ENCODE results near the gene NOL4L. TPM values are rescaled to one million over a fixed set of nuclear protein-coding genes. Genes with fewer than 3 reads are reported as not detected.

NOL4L gene
- total RNA-seq, 1 donor from 2014 or later, result 44.1 TPM

DNA sequence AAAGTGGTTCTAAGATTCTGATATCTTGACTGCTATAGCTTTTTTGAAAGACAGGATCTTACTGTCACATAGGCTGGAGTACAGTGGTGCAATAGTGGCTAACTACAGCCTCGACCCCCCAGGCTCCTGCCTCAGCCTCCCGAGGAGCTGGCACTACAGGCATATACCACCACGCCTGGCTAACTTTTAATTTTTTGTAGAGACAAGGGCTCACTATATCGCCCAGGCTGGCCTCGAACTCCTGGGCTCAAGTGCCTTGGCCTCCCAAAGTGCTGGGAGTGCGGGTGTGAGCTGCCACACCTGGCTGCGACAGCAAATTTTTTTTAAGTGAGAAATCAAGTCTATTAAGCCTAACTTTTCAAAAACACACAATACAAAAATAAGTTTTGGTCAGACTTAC is 106.6 kb downstream of the NOL4L start:
- H3K4me3 ChIP-seq (ENCODE audit: low read depth, low read length), result no peak overlapping the region
- TF ChIP-seq CTCF (conservative IDR thresholded peaks at IDR 0.05; ENCODE audit: low read depth, low read length), result no peak
- DNase-seq (ENCODE audit: low read depth), result no peak

DNA sequence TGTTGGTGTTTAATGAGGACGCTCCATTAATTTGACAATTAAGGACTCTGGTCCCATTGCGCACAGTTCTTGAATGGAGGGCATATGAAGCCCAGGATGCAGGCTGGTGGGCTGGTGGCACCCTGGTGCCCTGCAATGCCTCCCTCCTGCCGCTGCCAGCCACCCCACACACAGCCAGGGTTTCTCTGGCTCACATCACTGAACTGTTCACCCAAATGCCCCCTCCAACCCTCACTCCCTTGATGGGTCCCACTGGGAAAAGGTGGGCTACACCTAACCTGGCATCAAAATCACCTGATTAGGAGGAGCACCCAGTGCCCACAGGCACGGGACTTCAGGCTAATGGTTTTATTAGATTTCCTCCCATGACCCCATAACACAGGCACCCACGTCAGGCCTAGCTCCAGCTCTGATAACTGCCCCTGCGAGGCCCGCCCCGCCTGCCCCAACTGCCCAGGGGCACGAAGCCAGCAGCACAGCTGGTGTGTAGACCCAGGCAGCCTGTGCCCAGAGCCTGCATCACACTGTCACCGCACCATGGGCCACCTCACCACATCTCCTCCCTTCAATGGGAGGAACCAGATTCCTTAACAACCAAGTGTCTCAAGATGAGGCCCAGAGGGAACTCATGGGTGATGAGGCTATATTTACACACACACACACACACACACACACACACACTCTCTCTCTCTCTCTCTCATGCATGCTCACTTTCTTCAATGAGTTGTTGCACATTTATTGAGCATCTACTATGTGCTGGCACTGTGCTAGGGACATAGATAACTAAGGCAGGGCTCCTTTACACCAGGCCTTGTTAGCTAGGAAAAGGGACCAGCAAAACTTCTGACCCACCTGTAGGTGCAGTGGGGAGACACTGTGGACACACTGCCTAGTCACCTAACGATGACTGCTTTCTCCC is 107.3 kb downstream of the NOL4L start:
- H3K4me3 ChIP-seq (ENCODE audit: low read depth, low read length), result no peak overlapping the region
- DNase-seq (ENCODE audit: low read depth), result no peak
- no peak for TF ChIP-seq CTCF (conservative IDR thresholded peaks at IDR 0.05; ENCODE audit: low read depth, low read length)

DNA sequence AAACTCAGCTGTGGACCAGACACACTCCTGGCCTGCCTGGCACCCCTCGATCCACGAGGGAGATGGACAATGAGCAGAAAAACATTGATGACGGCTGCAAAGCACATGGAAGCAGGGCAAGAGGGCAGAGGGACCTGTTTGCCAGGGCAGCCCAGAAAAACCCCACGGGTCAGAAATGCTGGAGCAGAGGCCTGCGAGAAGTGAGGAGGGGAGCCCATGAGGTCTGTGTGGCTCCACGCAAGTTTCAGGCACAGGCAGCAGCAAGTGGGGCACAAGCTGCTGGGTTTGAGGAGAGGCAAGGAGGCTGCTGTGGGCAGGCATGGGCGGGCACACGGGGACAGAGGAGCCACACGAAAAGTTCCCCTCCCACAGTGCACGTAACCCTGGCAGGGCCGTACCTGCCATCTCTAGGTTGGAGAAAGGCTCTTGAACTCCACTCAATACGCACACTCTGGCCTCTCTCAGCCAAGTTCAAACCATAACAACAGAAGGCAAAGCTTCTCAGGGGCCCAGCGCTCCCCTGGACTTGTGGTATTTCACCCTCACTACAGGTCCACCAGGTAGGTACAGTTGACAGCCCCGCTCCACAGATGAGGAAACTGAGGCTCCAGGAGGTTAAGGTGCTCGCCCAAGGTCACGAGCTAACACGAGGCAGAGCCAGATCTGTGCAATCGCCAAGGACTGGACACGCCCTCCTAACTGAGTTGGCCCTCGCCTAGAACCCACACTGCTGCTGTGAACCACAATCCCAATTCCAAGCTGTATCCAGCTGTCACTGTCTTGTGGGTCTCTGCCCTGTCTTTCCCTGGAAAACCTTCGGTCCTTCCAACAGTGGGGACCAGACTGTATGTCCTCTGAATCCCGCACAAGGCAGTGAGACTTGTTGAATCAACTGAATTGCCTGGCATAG is 108.2 kb downstream of the NOL4L start:
- no peak for TF ChIP-seq CTCF (conservative IDR thresholded peaks at IDR 0.05; ENCODE audit: low read depth, low read length)
- H3K4me3 ChIP-seq (ENCODE audit: low read depth, low read length), result no peak overlapping the region
- no peak for DNase-seq (ENCODE audit: low read depth)

DNA sequence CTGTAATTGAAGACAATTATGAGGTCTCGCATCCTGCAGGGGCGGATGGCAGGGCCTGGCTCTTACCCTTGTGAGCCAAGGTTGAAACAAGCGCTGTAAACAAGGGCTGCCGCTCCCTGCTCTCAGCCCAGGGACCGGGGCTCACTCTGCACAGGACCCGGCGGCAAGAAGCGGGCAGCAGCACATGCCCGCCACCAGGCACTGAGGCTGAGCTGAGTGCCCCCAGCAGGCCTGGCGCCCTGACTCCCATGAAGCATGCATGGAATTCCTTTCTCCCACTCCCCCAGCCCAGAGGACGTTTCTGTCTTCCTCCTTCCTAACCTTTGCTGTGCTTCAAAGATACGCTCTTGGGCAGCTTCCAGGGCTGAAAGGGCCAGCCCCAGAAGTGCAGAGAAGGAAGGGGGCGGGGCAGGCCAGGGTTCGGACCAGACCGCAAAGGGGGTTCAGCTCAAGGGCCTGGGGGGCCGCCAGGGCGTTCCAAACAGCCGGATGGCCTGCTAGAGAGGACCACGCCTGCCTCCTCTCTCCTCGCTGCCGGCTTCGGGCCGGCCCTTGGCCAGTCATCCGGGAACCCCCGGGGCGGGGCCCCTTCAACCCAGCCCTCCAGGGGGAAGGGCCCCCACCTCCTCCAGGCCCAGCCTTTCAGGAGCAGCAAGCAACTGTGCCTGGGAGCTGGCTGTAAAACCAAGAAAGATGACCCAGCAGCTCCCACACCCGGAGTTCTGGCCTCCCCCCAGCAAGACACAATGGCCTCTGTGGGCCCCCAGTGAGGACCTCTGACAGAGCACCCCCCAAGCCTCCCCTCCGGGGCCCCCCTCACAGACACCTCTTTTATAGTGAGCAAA is 109.9 kb downstream of the NOL4L start:
- DNase-seq (ENCODE audit: low read depth), result no peak
- H3K4me3 ChIP-seq (ENCODE audit: low read depth, low read length), result peak overlapping the region; percentile 41
- TF ChIP-seq CTCF (conservative IDR thresholded peaks at IDR 0.05; ENCODE audit: low read depth, low read length), result peak; percentile 4

- no peak for TF ChIP-seq CTCF (conservative IDR thresholded peaks at IDR 0.05; ENCODE audit: low read depth, low read length)
- peak overlapping the region; percentile 41 for H3K4me3 ChIP-seq (ENCODE audit: low read depth, low read length)
These were observed 110.5 kb downstream of the NOL4L start for GRCh38 chr20:32474717-32474966.

DNA sequence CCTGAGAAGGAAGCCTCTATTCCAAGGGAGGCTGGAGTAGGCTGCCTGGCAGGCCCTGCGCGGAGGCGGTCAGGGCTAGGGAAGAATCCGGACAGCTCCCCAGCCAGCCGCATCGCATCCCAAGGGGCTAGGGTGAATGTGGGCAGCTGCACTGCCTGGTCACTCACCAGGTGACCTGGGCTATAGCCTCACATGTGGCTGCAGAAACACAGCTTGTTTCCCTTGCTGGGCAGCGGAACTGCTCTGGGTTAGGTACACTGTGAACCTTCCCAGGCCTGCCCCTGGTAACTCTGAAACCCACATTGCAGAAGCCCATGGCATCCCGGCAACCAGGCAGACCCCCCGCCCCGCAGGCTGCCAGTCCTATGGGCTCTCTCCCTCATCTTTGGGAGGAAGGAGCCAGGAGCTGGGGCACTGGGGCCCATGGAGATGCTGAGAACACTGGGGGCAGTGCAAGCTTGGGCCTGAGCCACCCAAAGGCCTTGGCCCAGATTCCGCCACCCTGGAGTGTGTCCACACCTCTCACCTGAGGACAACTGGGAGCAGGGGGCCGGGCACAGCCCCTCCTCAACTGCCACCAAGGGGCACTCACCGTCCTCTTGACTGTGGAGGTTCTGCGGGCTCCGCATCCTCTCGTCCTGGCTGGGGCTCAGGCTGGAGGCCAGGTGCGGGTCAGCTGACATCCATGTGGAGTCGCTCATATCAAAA is 111.0 kb downstream of the NOL4L start:
- DNase-seq (ENCODE audit: low read depth), result no peak
- H3K4me3 ChIP-seq (ENCODE audit: low read depth, low read length), result peak overlapping the region; percentile 41
- TF ChIP-seq CTCF (conservative IDR thresholded peaks at IDR 0.05; ENCODE audit: low read depth, low read length), result no peak

More at GRCh38 chr20:32474717-32474966, 110.5 kb downstream of the NOL4L start:
- DNase-seq (ENCODE audit: low read depth), result no peak
